GM19239 (cell line): ENCODE results near the gene GULP1.
"Not testable (repeated sequence)": the region's sequence is repeated elsewhere in the genome, so short reads cannot be mapped to it uniquely, and the experiment has no call there.

Experiments
- DNase-seq: peaks from one replicate; pipeline ENCODE4 v3.0.0; 2011; ENCODE audit warnings: low spot score; ENCODE audit not compliant: insufficient read length
- FAIRE-seq: peaks from 2 replicates; lab custom pipeline; 2011; peaks lifted over from hg19 to GRCh38; lab: Jason Lieb, UNC

The GULP1 gene

DNA sequence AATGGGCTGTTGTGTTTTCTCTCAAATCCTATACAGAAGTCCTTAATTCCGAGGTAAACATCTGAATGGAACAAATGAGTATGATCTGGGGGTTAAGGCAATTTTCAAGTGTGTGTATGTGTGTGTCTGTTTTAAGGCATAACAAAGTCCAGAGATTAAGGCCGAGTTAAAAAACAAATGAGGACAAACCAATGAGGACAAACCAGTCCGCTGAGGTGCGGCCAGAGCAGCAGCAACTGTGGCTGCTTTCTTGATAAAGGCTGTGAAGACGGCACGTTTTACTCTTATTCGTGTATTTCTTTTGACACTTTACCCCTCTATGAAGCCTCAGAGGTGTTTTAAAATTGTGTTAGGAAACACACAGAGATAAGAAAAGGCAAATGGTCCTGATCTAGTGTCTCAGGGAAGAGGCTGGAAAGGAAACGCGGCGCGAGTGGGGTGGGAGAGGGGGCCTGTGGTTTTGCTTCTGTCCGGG is 495 bp upstream of the GULP1 start:
- FAIRE-seq, result no peak

DNA sequence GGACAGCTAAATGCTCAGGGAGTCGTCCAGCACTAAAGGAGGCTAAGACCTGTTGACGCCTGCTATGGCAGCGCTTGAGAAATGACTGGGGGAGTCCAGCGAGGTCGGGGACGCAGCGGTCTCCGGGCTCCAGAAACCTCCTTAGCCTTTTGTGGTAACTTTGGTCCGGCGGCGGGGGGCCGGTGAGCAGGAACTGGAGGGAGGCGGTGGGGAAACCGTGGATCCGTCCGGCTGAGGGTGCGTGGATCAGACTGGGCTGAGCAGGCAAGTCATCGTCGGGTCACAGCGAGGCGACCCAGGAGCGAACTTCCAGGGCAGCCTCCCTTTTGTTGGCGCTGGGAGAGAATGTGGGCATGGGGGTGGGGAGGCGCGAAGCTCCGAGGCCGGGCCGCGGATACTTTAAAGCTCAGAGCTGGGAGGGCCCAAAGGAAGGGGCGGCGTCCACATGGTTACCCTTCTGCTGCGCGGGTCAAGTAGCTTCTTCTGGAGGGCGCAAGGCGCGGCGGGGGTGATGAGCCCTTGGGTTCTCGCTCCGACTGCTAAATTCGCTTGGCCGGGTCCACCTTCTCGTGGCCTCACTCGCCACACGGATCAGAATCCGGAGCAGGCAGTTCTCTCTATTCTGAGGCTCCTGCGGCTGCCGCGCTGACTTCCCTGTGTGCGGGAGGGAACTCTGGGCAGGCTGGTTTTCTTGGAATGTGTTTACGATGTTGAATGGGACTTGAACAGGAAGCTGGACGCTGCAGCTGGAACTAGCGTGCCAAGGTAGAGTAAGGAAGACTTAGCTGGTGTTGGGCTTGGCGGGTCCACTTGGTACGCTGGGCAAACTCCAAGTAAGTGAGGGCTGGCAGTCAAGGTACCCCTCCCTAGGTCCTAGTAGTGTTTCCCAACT is 920 bp downstream of the GULP1 start:
- no peak for FAIRE-seq
- no peak for DNase-seq

More for the DNA sequence above, 495 bp upstream of the GULP1 start:
- DNase-seq, result no peak

DNA sequence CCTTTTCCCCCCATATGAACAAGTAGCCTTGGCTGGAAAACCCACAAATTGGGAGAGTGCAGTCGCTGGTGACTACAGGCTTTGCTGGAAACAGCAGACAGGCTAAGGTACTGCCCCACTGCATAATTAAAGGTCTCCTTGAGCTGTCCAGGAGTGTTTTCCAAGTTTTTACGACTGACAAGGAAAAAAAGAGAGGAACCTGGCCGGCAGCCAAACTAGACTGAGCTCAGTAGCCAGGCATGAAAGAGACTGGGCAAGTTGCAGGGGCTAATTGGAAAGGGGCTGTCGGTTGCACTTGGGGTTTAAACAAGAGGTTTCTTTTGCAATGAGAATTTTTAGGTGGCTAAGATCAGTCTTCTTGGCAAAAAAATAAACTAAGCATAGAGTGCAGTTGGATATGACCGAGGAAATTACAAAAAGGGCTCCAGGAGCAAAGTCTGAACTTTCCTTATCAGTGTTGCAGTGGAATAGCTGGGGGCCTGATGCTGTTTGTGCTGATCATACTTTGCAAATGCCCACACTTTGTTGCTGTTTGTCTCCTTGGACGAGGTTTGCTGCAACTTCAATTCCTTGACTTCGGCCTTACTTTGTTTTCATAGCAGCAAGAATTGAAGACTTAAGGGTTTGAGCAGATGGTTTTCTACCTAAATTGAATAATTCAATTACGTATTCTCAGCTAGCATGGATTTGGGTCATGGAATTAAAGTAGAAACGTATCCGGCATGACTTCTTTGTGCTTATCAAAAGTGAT is 2.1 kb downstream of the GULP1 start:
- FAIRE-seq (no peak), DNase-seq (no peak)

DNA sequence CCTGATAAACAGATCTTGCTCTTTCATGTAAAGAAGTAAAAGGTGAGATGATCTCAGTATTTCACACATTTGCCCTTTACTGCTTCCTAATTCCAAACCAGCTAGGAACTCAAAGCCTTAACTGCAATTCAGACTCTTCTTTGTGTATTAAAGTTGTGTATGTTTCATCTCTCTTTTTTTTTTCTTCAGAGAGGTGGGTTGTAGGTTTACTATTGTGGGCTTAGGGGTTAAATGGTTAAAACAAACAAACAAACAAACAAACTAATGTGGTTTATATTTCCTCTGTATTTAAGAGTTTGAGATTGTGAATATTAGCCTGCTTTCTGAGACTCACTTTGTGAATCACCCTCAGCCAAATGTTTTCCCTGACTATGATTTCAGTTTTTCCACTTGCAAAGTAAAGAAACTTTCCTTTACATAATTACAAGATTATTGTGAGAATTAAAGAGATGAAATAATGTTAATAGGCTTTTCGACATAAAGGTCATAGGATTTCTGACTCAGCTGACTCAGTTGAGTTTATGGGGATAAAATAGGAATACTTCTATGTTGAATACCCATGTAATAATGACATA is 2.8 kb downstream of the GULP1 start:
- DNase-seq, result no peak
- FAIRE-seq, result no peak

DNA sequence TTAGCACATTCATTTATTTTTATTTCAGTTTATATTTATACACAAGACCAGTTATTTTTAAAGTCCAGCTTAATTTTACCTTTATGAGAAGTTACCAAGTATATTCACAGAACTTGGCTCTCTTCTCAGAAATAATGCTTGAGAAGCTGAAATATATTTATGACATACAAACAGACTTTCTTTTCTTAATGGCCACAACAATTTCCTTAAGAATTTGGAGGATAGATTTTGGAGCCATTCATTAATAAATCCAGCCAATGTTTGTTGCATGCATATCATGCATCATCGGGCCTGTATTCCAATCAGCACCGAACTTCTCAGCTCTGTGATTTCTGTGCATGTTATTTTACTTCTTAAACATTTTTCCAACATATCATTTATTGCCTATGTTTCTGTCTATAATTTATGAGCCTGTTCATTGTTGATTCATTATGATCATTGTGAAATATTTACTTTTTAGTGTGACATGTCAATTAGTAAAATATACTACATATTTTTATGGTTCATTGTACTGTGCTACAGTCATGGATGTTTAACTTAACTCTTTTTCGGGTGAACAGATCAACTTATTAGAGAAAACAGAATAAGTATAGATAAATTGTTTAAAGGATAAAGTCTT is 3.5 kb downstream of the GULP1 start:
- DNase-seq (no peak), FAIRE-seq (no peak)

DNA sequence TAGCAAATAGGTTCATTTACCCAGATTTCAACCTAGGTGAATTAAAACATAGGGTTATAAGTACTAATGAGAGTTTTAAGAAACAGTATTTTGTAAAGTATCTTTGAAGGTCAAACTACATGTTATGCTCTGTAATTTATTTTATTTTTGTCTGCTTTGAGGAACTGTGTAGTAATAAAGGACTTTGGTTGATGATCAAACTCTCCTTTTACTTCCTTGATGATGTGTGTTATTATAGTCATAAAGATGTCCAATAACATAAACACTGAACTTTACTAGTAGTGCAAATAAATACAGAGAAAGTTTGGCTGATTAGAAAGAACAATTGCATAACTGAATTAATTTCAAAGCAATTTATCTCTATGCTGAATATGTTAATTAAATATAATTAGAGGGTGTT is 6.3 kb downstream of the GULP1 start:
- DNase-seq (no peak), FAIRE-seq (no peak)

DNA sequence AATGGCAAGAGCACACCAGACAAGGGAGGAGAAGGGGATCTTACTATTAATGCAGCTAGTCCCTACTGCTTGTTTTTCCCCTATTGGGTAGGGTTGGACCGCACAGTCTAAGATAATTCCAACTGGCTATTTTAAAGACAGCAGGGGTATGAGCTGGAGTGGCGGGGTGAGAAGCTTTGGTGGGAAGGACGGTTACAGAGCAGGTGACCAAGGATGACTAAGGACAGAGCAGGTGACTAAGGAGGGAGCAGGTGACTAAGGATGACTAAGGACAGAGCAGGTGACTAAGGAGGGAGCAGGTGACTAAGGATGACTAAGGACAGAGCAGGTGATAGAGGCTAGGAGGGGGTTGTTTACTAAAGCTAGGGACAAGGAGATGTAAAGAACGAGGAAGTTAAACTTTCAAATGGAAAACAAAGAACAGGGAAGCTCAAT is 7.3 kb downstream of the GULP1 start:
- not testable (repeated sequence) for FAIRE-seq, DNase-seq

DNA sequence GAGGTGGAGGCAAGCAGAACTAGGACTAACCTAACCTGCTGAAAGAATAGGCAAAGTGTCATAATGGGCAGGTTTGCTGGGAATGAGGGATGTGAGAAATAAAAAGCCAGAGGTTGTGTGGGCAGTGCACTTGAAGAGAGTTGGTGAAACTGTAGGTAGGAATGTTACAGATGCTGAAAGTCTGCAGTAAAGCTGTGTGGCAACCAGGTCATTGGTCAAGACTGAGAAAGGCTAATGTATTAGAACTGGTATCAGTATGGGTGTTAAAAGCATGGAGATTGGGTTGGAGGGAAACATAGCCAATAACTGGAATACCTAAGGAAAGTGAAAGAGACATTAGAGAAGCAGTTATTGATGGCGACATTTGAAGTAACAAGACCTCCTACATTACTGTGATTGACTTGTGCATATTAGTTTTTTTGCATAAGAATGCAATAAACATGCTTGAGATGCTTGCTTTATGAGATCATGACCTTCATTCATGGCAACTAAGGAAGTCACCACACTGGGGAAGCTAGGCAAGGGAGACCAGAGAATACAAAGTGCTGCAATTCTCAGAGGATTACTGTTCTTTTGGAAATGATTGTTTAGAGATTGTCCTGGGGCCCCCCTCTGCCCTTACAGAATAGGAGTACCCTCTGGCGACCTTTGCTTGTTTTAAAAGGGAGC is 11.8 kb downstream of the GULP1 start:
- no peak for DNase-seq
- no peak for FAIRE-seq

DNA sequence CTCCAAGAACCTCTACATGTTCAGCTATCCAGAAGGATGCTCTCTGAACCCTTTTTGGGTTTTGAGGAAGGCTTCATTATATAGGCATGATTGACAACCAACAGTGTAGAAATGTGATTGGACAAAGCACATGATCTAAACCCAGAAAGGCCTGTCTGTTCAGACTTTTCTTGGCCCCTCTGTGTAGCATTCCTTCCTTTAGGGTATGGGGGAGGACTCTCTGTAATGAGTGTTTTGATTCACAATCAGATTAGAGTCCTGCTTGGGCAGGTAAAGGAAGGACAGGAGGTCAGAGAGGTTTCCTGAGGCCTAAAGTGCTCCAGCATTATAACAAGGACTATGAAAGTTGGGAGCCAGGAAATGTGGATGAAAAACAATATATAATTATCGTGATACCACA is 13.6 kb downstream of the GULP1 start:
- DNase-seq (no peak), FAIRE-seq (no peak)

DNA sequence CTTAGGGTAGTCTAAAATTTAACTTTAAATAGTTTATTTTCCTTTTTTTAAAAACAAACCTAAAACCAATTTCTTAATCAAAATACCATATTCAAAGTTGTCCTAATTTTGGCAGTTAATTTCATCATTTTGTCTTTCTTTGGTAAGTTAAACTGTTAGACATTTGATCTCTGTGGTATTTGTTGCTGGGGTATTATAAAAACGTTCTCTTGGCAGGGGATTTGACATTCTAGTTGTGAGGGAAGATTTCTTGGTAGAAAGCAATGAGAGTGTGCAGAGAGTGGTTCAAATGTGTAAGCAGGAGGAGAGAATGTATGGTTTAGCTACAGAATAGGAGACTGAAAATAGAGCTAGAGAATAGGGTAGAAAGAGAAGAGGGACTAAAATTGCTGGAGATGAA is 14.6 kb downstream of the GULP1 start:
- no peak for FAIRE-seq
- no peak for DNase-seq

DNA sequence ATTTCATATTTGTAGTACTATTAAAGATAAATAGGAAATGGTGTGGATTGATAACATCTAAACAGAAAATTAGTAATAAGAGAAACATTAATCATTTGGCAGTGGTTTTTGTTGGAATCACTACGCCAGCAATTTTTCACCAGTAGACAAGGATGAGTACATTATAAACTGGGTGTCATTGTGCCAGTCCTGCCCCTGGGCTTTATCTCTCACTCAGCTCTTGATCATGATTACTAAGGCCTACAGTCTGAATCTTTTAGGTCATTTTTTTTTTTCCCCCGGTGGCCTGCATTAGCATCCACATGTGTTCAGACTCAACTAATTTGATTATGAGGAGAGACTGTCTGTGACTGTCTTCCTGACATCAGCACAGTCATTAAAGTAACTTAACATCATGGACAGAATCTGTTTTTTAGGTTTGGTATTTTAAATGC is 16.2 kb downstream of the GULP1 start:
- DNase-seq, result no peak
- no peak for FAIRE-seq

DNA sequence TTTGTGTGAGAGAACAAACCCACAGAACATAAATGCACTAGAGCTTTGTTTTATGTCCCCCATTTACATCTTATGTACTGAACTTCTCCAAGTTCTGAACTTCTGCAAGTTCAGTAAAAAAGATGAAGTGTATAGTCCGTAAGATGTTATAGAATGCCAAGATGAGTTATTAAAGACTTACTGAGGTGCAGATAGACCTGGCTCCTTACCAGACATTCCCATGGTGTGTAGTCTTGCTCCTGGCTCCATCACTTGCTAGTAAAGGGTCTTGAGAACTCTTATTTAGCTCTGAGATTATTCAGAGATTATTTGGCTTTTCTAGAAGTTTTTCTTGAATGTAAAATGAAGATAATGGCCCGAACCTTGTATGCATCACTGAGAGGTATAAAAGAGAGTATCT is 16.8 kb downstream of the GULP1 start:
- FAIRE-seq, result no peak
- no peak for DNase-seq

DNA sequence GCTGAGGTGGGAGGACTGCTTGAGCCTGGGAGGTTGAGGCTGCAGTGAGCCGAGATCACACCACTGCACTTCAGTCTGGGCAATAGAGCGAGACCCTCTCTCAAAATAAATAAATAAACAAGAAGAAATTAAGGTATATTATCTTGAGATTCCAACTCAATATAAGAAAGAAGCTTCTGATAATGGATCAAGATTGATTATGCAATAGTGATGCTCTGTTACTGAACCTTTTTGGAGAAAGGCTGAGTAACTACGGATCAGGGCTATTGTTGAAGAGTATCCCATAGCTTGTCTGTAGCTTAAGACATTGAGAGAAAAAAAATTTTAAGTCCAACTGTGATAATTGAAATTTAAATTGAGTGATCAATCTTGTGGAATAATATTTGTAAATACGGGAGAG is 17.7 kb downstream of the GULP1 start:
- FAIRE-seq (no peak), DNase-seq (no peak)

DNA sequence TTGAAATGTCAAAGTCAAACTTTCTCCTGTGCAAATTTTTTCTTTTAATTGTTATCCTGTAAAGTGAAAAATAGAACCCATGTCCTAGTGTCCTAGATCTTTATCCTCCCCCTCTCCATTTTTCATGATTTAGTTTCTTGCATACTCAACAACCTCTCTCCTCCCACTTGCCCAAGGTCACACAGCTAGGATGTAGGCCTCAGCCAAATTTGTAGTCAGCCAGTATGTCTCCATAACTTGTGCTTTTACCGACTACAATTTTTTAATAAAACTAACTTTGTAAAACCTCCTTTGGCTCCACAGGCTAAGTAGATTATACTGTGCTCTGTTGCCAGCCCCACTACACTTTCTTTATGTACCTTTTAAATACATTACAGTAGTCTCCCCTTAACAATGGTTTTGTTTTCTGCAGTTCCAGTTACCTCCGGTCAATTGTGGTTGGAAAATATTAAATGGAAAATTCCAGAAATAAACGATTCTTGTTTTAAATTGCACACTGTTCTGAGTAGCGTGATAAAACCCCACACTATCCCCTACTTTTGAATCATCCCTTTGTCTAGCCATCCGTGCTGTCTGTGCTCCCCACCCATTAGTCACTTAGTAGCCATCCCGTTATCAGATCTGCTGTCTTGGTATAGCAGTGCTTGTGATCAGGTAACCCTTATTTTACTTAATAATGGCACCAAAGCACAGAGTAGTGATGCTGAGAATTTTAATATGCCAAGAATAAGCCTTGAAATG is 22.8 kb downstream of the GULP1 start:
- no peak for FAIRE-seq
- DNase-seq, result no peak

DNA sequence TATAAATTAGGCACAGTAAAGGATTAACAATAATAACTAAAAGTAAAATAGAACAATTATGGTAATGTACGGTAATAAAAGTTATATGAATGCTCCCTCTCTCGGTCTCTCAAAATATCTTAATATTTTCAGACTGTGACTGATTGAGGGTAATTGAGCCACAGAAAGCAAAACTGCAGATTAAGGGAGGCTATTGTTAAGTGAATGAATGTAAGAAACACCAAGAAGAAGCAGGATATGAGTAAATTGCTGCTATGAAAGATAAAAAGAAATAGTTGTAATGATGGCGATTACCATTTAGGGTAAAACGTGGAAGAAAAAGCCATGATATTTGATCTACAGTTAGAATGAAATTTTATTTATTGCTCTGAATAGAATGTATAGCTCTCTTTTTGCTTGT is 24.1 kb downstream of the GULP1 start:
- DNase-seq (no peak), FAIRE-seq (no peak)

DNA sequence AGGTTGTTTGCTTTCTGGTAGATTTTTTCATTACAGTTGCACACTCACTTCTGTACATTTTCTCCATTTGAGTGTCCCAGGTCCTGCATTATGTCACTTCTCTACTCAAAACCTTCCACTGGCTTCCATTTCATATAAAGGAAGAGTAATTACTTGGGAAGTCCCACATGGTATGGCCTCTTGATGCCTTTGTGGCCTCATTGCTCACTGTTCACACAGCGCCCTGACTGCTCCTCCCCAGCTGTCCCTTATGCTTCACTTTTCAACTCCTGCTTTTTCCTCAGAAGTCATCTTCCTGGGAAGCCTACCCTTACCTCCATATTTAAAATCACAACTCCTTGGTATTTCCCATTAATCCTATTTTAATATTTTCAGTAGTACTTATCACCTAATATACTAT is 24.7 kb downstream of the GULP1 start:
- FAIRE-seq (no peak), DNase-seq (no peak)

DNA sequence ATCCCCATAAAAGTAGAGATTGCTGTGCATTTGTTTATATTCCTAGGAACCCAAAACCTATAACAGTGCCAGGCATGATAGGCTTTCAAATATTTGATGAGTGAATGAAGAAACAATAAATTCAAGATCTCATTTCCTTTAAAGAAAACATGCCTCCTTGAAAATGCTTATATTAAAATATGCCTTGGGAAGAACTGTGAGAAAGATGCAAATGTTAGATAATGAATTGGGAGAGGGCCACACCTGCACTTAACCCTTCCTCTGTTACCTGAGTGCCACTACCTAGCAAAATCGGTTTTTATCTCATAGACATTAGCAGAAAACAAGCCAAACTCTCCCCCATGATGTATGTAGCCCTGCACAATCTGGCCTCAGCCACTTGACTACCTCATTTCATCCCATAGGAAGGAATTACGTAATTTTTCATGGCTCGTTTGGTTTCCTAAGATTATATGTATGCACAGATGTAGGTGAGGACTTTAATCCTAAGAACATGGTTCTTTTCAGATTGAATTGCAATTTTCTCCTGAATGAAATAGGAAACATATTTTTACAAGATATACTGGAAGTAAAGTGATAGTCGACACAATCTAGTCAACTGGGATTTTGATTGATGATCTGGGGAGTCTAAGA is 25.2 kb downstream of the GULP1 start:
- DNase-seq, result no peak
- FAIRE-seq, result no peak

DNA sequence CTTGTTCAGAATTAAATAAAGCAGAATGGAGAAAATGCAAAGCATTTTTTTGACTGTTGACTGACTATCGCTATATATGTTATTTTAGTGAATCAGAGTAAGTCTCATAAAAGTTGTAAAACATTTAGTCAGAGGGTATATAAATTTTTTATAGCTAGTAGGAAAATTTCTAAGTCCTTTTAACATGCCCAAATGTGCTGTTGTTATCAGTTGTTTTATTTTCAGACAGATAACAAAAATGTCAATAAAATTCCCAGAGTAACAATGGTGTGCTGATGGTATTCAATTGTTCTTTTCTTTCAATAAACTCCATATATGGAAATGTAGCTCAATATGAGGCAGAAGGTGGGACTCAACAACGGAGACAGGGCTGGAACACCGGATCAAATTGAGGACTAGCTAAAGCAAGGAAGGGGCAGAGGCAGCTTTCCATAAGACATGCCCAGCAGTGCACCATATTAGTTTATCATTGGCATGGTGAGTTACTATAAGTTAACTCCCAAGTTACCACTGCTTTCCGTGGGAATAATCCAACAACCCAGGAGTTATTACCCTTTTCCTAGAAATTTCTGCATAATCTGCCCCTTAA is 26.6 kb downstream of the GULP1 start:
- DNase-seq (no peak), FAIRE-seq (no peak)

DNA sequence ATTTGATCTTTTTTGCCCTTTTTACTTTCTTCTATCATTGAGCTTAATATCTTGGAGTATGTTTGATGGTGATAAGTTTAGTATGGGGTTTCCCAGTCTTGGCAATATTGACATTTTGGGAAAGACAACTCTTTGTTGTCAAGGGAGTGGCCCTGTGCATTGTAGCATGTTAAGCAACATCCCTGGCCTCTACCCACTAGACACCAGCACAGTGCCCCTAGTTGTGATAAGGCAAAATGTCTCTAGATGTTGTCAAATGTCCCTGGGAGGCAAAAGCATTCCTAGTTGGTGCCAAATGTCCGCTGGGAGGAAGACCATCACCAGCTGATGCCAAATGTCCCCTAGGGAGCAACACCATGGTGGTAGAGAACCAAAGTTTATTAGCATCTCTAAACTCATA is 28.2 kb downstream of the GULP1 start:
- DNase-seq (no peak), FAIRE-seq (no peak)
